Calu3 (cell line): ENCODE data around the gene MATN3. TPM values are rescaled to one million over a fixed set of nuclear protein-coding genes. Genes with fewer than 3 reads are reported as not detected.
A peak's percentile ranks its signal among the peaks of the same experiment; 100 is the strongest.

Experiments
- BruUV-seq: library from RNA; stranded (reverse); fragments of 400-500 nt; replicated peaks from 2 replicates; lab custom pipeline; 2021; lab: Mats Ljungman, UMichigan
- CTCF ChIA-PET: fragments of 300-600 bp; sonication (Branson Sonifier 250); formaldehyde crosslinking; loops from one replicate; lab custom pipeline; 2022; ENCODE audit warnings: antibody characterized with exemption; lab: Charles Lee
- DNase-seq: peaks from one replicate; pipeline ENCODE4 v3.0.0; 2022
- H3K27ac Mint-ChIP-seq: one replicate; pipeline ENCODE4 v1.8.0; 2022; ENCODE audit warnings: mixed read lengths; ENCODE audit not compliant: unreplicated experiment
- H3K27me3 Mint-ChIP-seq: one replicate; pipeline ENCODE4 v1.8.0; 2022; ENCODE audit warnings: mixed read lengths; ENCODE audit not compliant: unreplicated experiment
- H3K36me3 Mint-ChIP-seq: one replicate; pipeline ENCODE4 v1.8.0; 2022; ENCODE audit warnings: mild to moderate bottlenecking, moderate library complexity, mixed read lengths; ENCODE audit not compliant: insufficient read depth, unreplicated experiment
- H3K4me1 Mint-ChIP-seq: one replicate; pipeline ENCODE4 v1.8.0; 2022; ENCODE audit warnings: mild to moderate bottlenecking, low read depth, mixed read lengths; ENCODE audit not compliant: unreplicated experiment
- H3K4me3 Mint-ChIP-seq: one replicate; pipeline ENCODE4 v1.8.0; 2022; ENCODE audit warnings: mild to moderate bottlenecking, low read depth, moderate library complexity, mixed read lengths; ENCODE audit not compliant: unreplicated experiment
- H3K9me3 Mint-ChIP-seq: one replicate; pipeline ENCODE4 v1.8.0; 2022; ENCODE audit warnings: low read depth, mixed read lengths; ENCODE audit not compliant: unreplicated experiment
- intact Hi-C: fragments of 100-400 bp; cut with micrococcal nuclease; formaldehyde crosslinking; loops from one replicate; pipeline ENCODE4 v1.10.0; 2022; ENCODE audit not compliant: unreplicated experiment
- total RNA-seq: library from RNA; stranded (reverse); gene quantifications from 2 replicates; pipeline ENCODE4 v1.2.3, GENCODE V29; 2022
- TF ChIP-seq, protein P1 (sequence below): fragments of 200-600 bp; IDR thresholded peaks from one replicate; pipeline ENCODE4 v1.8.0; 2022; ENCODE audit warnings: antibody characterized with exemption; ENCODE audit not compliant: unreplicated experiment

MATN3 gene
- total RNA-seq, 1 experiment from 2014 or later: 3.4 TPM

DNA sequence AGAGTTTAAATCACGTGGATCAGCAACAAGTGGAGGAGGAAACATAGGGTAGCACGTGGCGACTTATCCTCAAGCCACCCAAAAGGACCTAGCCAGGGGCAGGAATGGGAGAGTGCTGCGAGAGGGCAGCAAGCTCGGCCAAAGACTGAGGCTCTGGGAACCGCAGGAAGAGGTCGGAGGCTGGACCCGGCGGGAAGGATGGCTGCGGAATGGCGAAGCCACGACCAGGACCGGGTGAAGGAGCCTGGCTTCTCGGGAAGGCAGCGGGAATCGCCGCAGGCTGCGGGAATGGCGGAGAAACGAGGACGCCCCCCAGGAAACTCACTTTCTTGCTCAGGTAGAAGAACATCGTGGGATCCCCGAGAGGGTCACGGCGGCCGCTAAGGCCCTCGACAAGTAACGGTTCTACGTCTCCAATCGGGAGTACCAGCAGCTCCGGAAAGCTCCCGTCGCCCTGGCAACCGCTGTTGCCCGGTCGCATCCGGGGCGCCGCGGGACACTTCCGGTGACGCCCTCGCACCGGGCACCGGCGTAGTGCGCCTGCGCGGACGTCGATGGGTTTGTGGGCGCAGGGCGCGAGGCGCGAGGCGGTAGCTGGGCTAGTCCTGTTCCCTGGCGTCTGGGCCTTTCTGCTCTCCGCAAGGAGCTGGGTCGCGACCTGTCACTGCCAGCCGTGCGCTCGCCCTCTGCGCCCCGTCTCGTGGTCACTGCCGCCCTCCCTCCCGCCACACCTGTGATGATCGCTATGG lies 22.6 kb downstream of the MATN3 start, which contains the start of gene WDR35:
WDR35 (minus strand) TSS at position 439 of the 749 bp plus-strand sequence; CDS start at position 349, 90 bp downstream.
- TF ChIP-seq, protein P1, sequence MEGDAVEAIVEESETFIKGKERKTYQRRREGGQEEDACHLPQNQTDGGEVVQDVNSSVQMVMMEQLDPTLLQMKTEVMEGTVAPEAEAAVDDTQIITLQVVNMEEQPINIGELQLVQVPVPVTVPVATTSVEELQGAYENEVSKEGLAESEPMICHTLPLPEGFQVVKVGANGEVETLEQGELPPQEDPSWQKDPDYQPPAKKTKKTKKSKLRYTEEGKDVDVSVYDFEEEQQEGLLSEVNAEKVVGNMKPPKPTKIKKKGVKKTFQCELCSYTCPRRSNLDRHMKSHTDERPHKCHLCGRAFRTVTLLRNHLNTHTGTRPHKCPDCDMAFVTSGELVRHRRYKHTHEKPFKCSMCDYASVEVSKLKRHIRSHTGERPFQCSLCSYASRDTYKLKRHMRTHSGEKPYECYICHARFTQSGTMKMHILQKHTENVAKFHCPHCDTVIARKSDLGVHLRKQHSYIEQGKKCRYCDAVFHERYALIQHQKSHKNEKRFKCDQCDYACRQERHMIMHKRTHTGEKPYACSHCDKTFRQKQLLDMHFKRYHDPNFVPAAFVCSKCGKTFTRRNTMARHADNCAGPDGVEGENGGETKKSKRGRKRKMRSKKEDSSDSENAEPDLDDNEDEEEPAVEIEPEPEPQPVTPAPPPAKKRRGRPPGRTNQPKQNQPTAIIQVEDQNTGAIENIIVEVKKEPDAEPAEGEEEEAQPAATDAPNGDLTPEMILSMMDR: no peak
- no TSS peak for BruUV-seq
- no peaks in the 10 kb centered on the region for H3K27me3 Mint-ChIP-seq
- peak; percentile 96 for DNase-seq
- H3K27ac Mint-ChIP-seq: peak within 1 kb of the TSS; percentile 76
- CTCF ChIA-PET: interaction anchor here (0.6 to 1.2 kb wide), 2 partner anchors 26 to 645 kb away, joined by 3 to 6 read pairs; no protein-coding TSS in a partner anchor
- intact Hi-C loops: loop anchor here (2.0 kb wide), 1 partner anchor 27 kb away; no protein-coding TSS in a partner anchor
- H3K36me3 Mint-ChIP-seq: peaks cover 24% of the 10 kb centered on the region
- peaks cover 10% of the 10 kb centered on the region for H3K4me1 Mint-ChIP-seq
- peak within 1 kb of the TSS; percentile 94 for H3K4me3 Mint-ChIP-seq
- H3K9me3 Mint-ChIP-seq: no peaks in the 10 kb centered on the region

DNA sequence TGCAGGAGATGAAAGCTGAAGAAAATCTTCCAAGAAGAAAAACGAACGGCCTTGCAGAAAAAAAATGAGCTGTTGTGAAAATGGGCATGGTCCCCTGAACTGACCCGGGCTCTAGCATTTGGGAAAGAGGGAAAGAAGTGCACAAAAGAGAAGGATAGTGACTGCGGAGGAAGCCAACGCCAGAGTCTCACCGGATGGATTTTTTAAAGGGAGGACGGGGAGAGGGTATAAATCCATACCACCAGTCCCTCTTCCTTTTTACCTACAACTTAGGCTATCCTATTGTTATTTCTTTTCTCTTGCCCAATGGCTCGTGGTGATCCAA lies 23.2 kb downstream of the MATN3 start:
- CTCF ChIA-PET: interaction anchor here (0.6 to 1.2 kb wide), 2 partner anchors 26 to 645 kb away, joined by 3 to 6 read pairs; no protein-coding TSS in a partner anchor
- intact Hi-C loops: loop anchor here (2.0 kb wide), 1 partner anchor 27 kb away; no protein-coding TSS in a partner anchor
- TF ChIP-seq, protein P1: no peak
- Mint-ChIP-seq H3K36me3 (peaks cover 24% of the 10 kb centered on the region), H3K9me3 (no peaks in the 10 kb centered on the region), H3K4me1 (peaks cover 10% of the 10 kb centered on the region), H3K4me3 (peak overlapping the region; percentile 94), H3K27ac (peak overlapping the region; percentile 76), H3K27me3 (no peaks in the 10 kb centered on the region)
- no TSS peak for BruUV-seq
- DNase-seq: no peak

DNA sequence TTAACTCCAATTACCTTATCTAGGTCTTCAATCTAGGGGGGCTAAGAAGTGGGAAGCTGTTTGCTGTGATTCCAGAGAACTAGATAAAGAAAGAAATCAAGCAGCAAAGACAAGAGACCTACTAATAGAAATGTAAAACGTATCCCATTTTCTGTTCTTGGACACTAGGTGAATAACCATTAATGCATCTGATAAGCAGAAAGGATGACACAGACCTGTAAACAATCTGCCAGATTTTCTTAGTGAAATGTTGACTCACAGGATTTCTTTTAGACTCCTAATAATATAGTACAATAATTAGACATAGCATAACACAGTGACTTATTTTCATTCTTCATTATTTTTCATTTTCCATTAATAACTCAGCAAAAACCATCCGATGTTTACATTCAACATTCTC lies 23.9 kb downstream of the MATN3 start:
- peak overlapping the region; percentile 94 for H3K4me3 Mint-ChIP-seq
- CTCF ChIA-PET: no interaction called here
- DNase-seq: no peak
- TF ChIP-seq, protein P1: no peak
- no peaks in the 10 kb centered on the region for H3K9me3 Mint-ChIP-seq
- H3K4me1 Mint-ChIP-seq: peaks cover 10% of the 10 kb centered on the region
- BruUV-seq: TSS peak; percentile 42
- intact Hi-C loops: loop anchor here (2.0 kb wide), 1 partner anchor 26 kb away; no protein-coding TSS in a partner anchor
- H3K36me3 Mint-ChIP-seq: peaks cover 24% of the 10 kb centered on the region
- H3K27me3 Mint-ChIP-seq: no peaks in the 10 kb centered on the region
- H3K27ac Mint-ChIP-seq: no peak overlapping the region

DNA sequence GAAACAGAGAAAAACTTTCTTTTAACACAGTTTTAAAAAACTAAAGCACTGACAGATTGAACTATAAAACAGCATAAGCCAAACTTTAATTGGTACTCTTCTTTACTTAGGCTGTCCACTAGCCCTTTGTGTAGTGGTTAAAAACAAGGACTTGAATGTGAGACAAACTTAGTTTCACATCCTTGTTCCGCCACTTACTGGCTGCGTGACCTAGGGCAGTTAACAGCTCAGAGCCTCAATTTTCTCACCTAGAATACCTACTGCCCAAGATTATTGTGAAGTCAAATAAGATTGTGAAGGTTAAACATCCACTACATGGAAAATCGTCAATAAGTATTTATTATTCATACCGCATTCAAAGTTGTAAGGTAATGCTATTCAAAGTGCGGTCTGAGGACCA lies 24.5 kb downstream of the MATN3 start:
- Mint-ChIP-seq H3K9me3 (no peaks in the 10 kb centered on the region), H3K36me3 (peaks cover 28% of the 10 kb centered on the region), H3K27ac (no peak overlapping the region), H3K4me1 (peaks cover 15% of the 10 kb centered on the region), H3K4me3 (no peak overlapping the region), H3K27me3 (no peaks in the 10 kb centered on the region)
- no peak for DNase-seq
- TF ChIP-seq, protein P1: no peak
- CTCF ChIA-PET: interaction anchor here (0.6 kb wide), 1 partner anchor 119 kb away, joined by 4 read pairs; no protein-coding TSS in a partner anchor
- intact Hi-C loops: loop anchor here (2.0 kb wide), 1 partner anchor 25 kb away; no protein-coding TSS in a partner anchor
- BruUV-seq: no TSS peak
